Endothelial cell of umbilical vein (primary cell): ENCODE data around the gene TTYH3. TPM values are rescaled to one million over a fixed set of nuclear protein-coding genes. Genes with fewer than 3 reads are reported as not detected.

ENCODE experiments used
- BruUV-seq: library from RNA; stranded (reverse); fragments of 400-500 nt; replicated peaks from 2 replicates; lab custom pipeline; 2021; lab: Mats Ljungman, UMichigan
- CTCF ChIA-PET: fragments of 300-600, 350-600 bp; sonication (Branson Sonifier 250); formaldehyde crosslinking; loops from one replicate; lab custom pipeline; 2021; ENCODE audit warnings: antibody characterized with exemption, inconsistent platforms; lab: Charles Lee
- POLR2A ChIA-PET: fragments of 300-600, 350-600 bp; sonication (Branson Sonifier 250); formaldehyde crosslinking; loops from one replicate; lab custom pipeline; 2021; ENCODE audit warnings: antibody characterized with exemption, inconsistent platforms; lab: Charles Lee
- DNase-seq: peaks from one replicate; pipeline ENCODE4 v3.0.0-alpha.2; 2011; ENCODE audit warnings: low read depth, low spot score
- FAIRE-seq: peaks from 2 replicates; lab custom pipeline; 2011; peaks lifted over from hg19 to GRCh38; lab: Jason Lieb, UNC
- H2AFZ ChIP-seq: 2 replicates; pipeline ENCODE4 v1.6.0; 2012; ENCODE audit warnings: low read depth, low read length, control low read depth, inconsistent platforms
- H3K27ac ChIP-seq: 2 replicates; pipeline ENCODE4 v1.5.1; 2011; ENCODE audit warnings: low read depth, mild to moderate bottlenecking, control low read depth, low read length, moderate library complexity; ENCODE audit not compliant: insufficient read depth
- H3K27me3 ChIP-seq, 2 experiments: 2 replicates each; pipeline versions ENCODE4 v1.6.0 to v1.6.1; 2011; ENCODE audit warnings: low read length in 2 of 2, mixed read lengths in 1 of 2; ENCODE audit not compliant: control insufficient read depth in 2 of 2, insufficient read depth in 2 of 2
- H3K36me3 ChIP-seq, 2 experiments: 2 replicates in 1 of 2; 3 replicates in 1 of 2; pipeline ENCODE4 v1.5.1; 2011; ENCODE audit warnings: low read length in 2 of 2, mild to moderate bottlenecking in 1 of 2, moderate library complexity in 1 of 2; ENCODE audit not compliant: control insufficient read depth in 2 of 2, insufficient read depth in 2 of 2; ENCODE audit errors: extremely low read depth in 1 of 2
- H3K4me1 ChIP-seq: 3 replicates; pipeline ENCODE4 v1.5.1; 2011; ENCODE audit warnings: mild to moderate bottlenecking, low read length; ENCODE audit not compliant: control insufficient read depth, insufficient read depth; ENCODE audit errors: extremely low read depth
- H3K4me2 ChIP-seq: 2 replicates; pipeline ENCODE4 v1.6.1; 2011; ENCODE audit warnings: low read length, control low read depth, mixed read lengths; ENCODE audit not compliant: insufficient read depth
- H3K4me3 ChIP-seq, 3 experiments: fragments of 200-600 bp in 1 of 3; sonication (generic), shearing (Covaris generic) in 1 of 3; replicated peaks in 1 of 3; 2 replicates each; pipeline ENCODE4 v1.5.1; 2011 to 2016; ENCODE audit warnings: control low read depth in 3 of 3, low read length in 3 of 3, mild to moderate bottlenecking in 2 of 3, inconsistent platforms in 1 of 3, low read depth in 1 of 3, moderate library complexity in 1 of 3; ENCODE audit not compliant: insufficient read depth in 1 of 3
- H3K79me2 ChIP-seq: 2 replicates; pipeline ENCODE4 v1.6.0; 2012; ENCODE audit warnings: low read length, inconsistent platforms; ENCODE audit not compliant: control insufficient read depth, insufficient read depth
- H3K9ac ChIP-seq: replicated peaks from 2 replicates; pipeline ENCODE3; 2011; ENCODE audit warnings: low read length, control low read depth; ENCODE audit not compliant: insufficient read depth; ENCODE audit errors: extremely low read depth
- H3K9me1 ChIP-seq: replicated peaks from 3 replicates; pipeline ENCODE4 v1.6.0; 2011; ENCODE audit warnings: mild to moderate bottlenecking, low read length; ENCODE audit not compliant: control insufficient read depth, insufficient read depth; ENCODE audit errors: extremely low read depth
- H3K9me3 ChIP-seq: replicated peaks from 2 replicates; pipeline ENCODE4 v1.5.1; 2012; ENCODE audit warnings: low read length, inconsistent platforms; ENCODE audit not compliant: control insufficient read depth, insufficient read depth
- H4K20me1 ChIP-seq: replicated peaks from 2 replicates; pipeline ENCODE3; 2011; ENCODE audit warnings: mild to moderate bottlenecking, low read length; ENCODE audit not compliant: control insufficient read depth, insufficient read depth; ENCODE audit errors: extremely low read depth
- CTCF ChIP-seq, 2 donors: IDR thresholded peaks; 1 replicate in 1 of 2; 2 replicates in 1 of 2; pipeline ENCODE4 v1.5.1; 2011; ENCODE audit warnings: low read length in 2 of 2, mild to moderate bottlenecking in 2 of 2, moderate library complexity in 2 of 2, control low read depth in 1 of 2, inconsistent platforms in 1 of 2, low read depth in 1 of 2; ENCODE audit not compliant: insufficient read depth in 1 of 2; ENCODE audit errors: extremely low read depth in 1 of 2
- EZH2 ChIP-seq: IDR thresholded peaks from 2 replicates; pipeline ENCODE4 v1.6.1; 2012; ENCODE audit warnings: borderline replicate concordance, low read depth, mild to moderate bottlenecking, moderate library complexity, low read length, inconsistent platforms; ENCODE audit not compliant: severe bottlenecking
- FOS ChIP-seq: IDR thresholded peaks from 2 replicates; pipeline ENCODE4 v1.6.1; 2011; ENCODE audit warnings: mild to moderate bottlenecking, low read length, moderate library complexity, borderline replicate concordance; ENCODE audit not compliant: insufficient read depth
- GATA2 ChIP-seq: IDR thresholded peaks from 2 replicates; pipeline ENCODE4 v1.7.0; 2011; ENCODE audit warnings: low read depth, mild to moderate bottlenecking, moderate library complexity, mixed read lengths, low read length; ENCODE audit not compliant: insufficient read length, insufficient read depth
- JUN ChIP-seq: IDR thresholded peaks from 2 replicates; pipeline ENCODE4 v1.6.1; 2011; ENCODE audit warnings: borderline replicate concordance, low read depth; ENCODE audit not compliant: insufficient read length, insufficient read depth
- MAX ChIP-seq: IDR thresholded peaks from 2 replicates; pipeline ENCODE4 v1.6.1; 2011; ENCODE audit not compliant: insufficient read depth, insufficient read length
- MYC ChIP-seq: IDR thresholded peaks from one replicate; pipeline ENCODE4 v1.6.1; 2011; ENCODE audit warnings: mild to moderate bottlenecking, low read depth, low read length
- POLR2A ChIP-seq: IDR thresholded peaks from 2 replicates; pipeline ENCODE4 v1.6.1; 2012; ENCODE audit warnings: low read depth, mild to moderate bottlenecking, control low read depth, low read length
- POLR2AphosphoS5 ChIP-seq: IDR thresholded peaks from 2 replicates; pipeline ENCODE4 v1.6.1; 2012; ENCODE audit warnings: low read depth, mild to moderate bottlenecking, control low read depth, low read length, moderate library complexity; ENCODE audit not compliant: insufficient read depth
- dilution Hi-C: fragments of 300-500 bp; cut with MboI; formaldehyde crosslinking; loops from one replicate; pipeline ENCODE4 v1.15.0; 2019; ENCODE audit warnings: low sequenced_read_pairs; ENCODE audit not compliant: extremely low pct_ligation_motif_present
- intact Hi-C: fragments of 100-400 bp; cut with micrococcal nuclease; formaldehyde crosslinking; loops from one replicate; pipeline ENCODE4 v1.10.0; 2022
- polyA plus RNA-seq, 4 experiments: library from polyadenylated mRNA; depleted of rRNA in 3 of 4; stranded (reverse) in 3 of 4; unstranded in 1 of 4; fragments of >200 nt; gene quantifications; 2 replicates each; pipeline versions ENCODE4 v1.2.1 to v1.2.3, GENCODE V29; 2011 to 2012; ENCODE audit warnings: missing spikeins in 1 of 4
- total RNA-seq: library from RNA; stranded (reverse); gene quantifications from 2 replicates; pipeline ENCODE4 v1.2.3, GENCODE V29; 2021

The TTYH3 gene
- total and polyA plus RNA-seq, 2 donors (not counting 3 experiments of a cell fraction or from before 2014, with no cell fraction given) = 143 to 280 TPM

GRCh38 chr7:2637505-2638223 lies 5.9 kb downstream of the TTYH3 start:
- ChIA-PET POLR2A (no interaction called here), CTCF (no interaction called here)
- H2AFZ ChIP-seq = no peak overlapping the region
- no peak for FAIRE-seq
- intact Hi-C loops = loop anchor here (10.0 kb wide), 1 partner anchor 163 kb away; the partner anchor contains the start of gene GRIFIN
- H3K36me3 ChIP-seq = peaks cover 1 to 4% of the 10 kb centered on the region in 2 experiments
- H3K27me3 ChIP-seq = no peaks in the 10 kb centered on the region
- peaks cover 38% of the 10 kb centered on the region for H3K4me1 ChIP-seq
- no peak overlapping the region for H3K4me3 ChIP-seq
- H3K9me3 ChIP-seq = no peaks in the 10 kb centered on the region
- peaks cover 88% of the 10 kb centered on the region for H3K79me2 ChIP-seq
- H3K9ac ChIP-seq = no peak overlapping the region
- DNase-seq = no peak
- BruUV-seq = no TSS peak
- dilution Hi-C loops = no loop called here
- TF ChIP-seq FOS (no peak), CTCF (IDR thresholded peaks at IDR 0.05; ENCODE audit: extremely low read depth in 1 of 2, insufficient read depth in 1 of 2, low read depth in 1 of 2, low read length in 2 of 2) (no peak), POLR2A (no peak), POLR2AphosphoS5 (no peak), JUN (no peak), GATA2 (no peak), MAX (no peak), MYC (no peak), EZH2 (no peak)
- H4K20me1 ChIP-seq = peaks cover 3% of the 10 kb centered on the region
- no peak overlapping the region for H3K4me2 ChIP-seq
- no peaks in the 10 kb centered on the region for H3K9me1 ChIP-seq
- H3K27ac ChIP-seq = no peak overlapping the region
